Inferior parietal cortex (tissue), 1 donor: ENCODE results near the gene P2RY8.
"Not testable (repeated sequence)": the region's sequence is repeated elsewhere in the genome, so short reads cannot be mapped to it uniquely, and the experiment has no call there.

Experiments used
- DNase-seq: peaks from one replicate; pipeline ENCODE4 v3.0.0-alpha.2; 2016; ENCODE audit errors: extremely low spot score

The P2RY8 gene

DNA sequence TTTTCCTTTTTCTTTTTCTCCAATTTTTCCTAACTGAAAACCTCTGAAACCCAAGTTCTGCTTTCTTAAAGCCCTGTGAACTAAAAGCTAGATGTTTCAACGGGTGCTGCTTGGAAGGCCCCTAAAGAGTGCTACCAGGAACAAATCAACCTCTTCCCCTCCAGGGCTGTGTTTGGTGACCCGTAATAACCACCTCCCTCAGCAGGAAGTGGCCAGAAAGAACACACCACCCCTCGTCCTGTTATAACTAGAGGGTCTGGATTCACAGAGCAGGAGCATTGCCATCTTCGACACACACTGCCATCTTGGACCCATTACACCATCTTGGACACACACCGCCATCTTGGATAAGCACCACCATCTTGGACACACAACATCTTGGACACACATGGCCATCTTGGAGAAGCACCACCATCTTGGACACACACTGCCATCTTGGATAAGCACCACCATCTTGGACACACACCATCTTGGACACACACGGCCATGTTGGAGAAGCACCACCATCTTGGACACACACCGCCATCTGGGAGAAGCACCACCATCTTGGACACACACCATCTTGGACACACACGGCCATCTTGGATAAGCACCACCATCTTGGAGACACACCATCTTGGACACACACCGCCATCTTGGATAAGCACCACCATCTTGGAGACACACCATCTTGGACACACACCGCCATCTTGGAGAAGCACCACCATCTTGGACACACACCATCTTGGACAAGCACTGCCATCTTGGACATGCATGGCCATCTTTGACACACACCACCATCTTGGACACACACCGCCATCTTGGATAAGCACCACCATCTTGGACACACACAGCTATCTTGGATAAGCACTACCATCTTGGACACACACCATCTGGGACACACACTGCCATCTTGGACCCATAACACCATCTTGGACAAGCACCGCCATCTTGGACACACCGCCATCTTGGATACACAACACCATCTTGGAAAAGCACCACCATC lies 89.7 kb downstream of the P2RY8 start:
- not testable (repeated sequence) for DNase-seq

DNA sequence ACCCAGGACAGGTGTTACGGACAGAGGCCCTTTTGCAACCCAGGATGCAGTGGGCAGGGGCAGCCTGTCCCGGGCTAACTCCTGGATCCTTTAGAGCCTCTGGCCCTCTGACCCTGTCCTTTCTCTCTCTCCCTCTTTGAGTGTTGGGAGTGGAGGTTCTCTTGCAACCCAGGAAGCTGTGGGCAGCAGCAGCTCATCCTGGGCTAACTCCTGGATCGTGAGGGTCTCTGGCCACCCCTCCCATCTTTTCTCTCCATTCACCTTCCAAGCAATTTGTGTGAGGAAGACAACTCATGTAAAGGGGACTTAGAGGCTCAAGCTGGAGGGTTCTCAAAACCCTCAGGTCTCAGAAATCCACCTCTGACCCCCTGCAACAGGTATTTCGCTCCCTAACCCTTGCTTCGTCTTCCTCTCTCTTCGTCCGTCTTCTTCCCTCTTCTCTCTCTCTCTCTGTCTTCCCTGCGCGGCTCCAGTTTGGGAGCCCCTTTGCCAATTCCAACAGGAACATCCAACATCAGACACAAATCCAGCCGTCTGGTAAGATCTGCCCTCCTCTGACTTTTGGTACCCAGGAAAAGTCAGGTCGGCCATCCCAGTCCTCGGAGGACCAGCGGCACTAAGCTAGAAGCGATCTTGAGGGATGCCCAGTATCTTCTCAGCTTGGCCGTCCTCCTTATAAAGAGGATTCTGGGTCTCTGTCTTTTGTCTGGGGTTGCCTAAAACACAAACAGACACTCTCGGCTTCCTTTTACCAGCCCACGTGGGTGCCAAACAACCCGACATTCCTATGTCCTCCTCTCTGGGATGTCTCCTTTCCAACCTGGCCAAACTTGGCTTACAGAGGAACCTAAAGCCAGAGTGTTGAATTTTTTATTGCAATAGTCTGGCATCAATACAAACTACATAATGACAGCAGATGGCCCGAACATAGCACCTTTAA lies 92.2 kb downstream of the P2RY8 start:
- DNase-seq = no peak

DNA sequence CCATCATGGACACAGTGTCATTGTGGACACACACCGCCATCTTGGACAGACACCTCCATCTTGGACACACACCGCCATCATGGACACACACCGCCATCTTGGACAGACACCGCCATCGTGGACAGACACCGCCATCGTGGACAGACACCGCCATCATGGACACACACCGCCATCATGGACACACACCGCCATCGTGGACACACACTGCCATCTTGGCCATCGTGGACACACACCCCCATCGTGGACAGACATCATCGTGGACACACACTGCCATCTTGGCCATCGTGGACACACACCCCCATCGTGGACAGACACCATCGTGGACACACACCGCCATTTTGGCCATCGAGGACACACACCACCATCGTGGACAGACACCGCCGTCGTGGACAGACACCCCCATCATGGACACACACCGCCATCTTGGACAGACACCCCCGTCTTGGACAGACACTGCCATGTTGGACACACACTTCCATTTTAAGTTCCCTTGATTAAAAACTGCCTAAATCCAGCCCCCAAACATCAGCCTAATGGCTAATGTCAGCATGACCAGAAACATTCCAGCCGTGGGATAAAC lies 93.4 kb downstream of the P2RY8 start:
- no peak for DNase-seq

DNA sequence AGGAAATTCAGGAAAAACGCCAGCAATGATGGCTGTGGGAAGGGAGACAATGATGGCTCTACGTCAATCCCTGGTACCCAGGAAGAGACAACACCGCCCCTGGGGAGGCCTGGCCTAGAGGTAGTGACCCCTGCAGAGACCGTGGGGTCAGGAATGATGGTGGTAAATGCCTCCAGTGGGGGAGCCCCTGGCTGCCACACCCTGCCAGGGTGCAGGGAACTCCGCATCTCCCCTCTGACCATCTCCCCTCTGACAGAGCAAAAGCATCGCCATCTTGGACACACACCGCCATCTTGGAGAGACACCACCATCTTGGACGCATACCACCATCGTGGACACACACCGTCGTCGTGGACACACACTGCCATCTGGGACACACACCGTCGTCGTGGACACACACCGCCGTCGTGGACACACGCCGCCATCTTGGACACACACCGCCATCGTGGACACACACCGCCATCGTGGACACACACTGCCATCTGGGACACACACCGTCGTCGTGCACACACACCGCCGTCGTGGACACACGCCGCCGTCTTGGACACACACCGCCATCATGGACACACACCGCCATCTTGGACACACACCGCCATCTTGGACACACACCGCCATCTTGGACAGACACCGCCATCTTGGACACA lies 94.1 kb downstream of the P2RY8 start:
- DNase-seq = no peak

DNA sequence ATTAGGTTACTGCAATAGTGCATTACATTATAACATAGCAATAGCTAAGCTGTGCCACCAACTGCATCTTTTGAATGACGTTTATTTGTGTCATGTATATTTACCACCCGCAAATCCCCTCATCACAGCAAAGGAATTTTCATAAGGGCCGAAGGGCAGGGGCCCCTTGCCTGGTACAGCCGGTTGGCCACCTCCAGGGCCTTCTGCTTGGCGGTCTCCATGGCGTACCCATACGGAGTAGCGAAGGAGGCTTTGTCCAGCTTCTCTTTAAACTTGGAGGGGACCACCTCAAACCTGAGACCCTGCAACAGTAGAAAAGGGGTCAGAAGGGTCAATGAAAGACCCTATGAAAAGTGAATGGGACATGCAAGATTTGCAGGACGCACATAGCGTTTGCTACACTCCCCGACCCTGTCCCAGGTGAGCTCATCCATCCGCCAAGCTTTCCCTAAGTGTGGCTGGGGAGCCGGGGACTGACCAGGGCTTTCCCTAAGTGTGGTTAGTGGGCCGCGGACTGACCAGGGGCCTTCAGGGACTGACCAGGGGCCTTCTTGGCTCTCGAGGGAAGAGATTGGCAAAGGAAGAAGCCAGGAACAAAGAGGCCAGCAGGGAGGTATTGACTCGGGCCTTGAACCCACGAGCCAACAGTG lies 94.8 kb downstream of the P2RY8 start:
- no peak for DNase-seq

DNA sequence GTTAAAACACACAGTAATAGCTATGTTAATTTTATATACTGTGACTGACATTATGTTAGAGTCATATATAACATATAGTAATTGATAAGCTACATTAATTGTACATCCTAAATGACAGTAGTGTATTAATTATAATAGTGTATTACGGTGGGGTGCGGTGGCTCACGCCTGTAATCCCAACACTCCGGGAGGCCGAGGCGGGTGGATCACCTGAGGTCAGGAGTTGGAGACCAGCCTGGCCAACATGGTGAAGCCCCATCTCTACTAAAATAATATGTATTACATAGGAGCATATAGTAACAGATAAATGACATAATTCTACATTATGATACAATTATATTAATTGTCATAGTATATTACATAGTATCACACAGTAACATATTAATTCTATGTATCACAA lies 96.5 kb downstream of the P2RY8 start:
- DNase-seq = no peak

DNA sequence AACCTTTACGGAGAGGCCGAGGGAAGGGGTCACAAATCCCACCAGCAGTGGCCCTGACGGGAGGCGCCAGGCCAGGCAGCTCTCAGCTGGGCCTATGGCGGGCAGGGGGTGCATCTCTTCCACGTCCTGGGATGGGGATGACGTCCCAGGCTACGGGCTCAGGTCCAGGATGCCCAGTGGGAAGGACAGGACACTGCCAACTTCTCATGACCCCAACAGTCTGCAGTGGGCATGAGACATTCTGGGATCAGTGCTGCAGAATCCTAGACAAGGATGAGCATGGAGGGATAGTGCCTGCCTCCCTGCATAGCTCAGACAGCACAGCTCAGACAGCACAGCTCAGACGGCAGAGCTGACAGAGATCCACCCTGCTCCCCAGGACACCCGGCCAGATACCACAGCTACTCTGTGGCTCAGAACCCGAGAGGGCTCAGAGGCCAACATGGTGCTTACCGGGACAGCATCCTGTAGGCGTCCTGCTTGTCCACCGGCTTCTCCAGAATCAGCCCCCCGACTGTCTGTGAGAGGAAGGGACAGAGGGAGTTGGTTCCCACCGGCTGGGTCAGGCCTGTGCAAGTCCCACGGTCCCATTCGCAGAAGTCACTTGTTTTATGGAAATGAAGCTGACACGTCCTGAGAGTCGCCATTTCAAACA lies 101.6 kb downstream of the P2RY8 start:
- DNase-seq = no peak

DNA sequence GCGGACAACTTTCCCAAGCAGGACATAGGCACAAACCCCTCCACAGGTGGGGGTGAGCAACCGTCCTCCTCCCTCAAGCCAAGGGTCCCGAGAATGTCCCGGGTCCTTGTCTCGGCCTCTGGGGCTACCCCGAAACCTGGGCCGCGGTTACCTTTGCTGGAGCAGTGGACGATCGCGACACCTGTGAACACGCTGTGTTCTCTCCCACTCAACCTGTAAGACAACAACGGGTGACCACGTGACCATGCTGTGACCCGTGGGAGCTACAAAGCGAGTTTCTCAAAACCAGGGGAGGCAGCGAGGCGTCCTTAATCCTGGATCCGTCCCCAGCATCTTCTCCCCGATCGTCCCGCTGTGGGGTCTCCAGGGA lies 102.1 kb downstream of the P2RY8 start:
- DNase-seq = no peak

DNA sequence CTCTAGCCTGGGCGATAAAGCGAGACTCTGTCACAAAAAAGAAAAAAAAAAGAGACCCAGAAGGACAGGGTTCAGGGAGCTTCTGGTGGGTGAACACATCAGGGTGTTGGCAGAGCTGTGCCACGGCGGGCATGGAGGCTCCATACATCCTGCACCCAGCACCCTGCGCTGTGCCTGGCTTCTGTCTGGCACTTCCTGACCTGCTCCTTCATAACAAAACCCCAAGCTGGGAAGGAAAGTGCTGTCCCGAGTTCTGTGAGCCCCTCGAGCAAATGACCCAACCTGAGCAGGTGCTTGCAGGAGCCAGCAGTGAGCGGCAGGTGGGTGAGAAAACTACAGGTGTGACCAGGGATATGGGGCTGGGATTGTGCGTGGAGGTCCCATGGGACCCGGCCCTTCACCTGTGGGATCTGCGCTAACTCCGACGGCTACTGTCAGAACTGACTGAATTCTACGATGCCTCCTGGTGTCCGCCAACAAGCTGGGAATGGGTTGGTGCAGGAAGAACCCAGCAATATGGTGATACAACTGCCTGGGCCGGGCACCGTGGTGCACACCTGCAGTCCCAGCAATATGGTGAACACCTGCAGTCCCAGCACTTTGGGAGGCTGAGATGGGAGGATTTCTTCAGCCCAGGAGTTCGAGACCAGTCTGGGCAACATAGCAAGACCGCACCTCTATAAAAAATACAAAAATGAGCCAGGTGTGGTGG lies 103.2 kb downstream of the P2RY8 start:
- DNase-seq = no peak

DNA sequence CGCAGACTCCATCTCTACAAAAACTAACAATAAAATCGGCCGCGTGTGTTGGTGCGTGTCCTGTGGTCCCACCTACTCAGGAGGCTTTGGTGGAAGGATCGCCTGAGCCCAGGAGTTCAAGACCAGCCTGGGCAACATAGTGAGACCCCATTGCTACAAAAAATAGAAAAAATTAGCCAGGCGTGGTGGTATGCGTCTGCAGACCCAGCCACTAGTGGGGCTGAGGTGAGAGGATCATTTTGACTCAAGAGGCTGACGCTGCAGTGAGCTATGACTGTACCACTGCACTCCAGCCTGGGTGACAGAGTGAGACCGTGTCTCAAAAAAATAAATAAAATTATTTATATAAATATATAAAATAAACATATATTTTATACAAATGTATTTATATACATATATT lies 106.5 kb downstream of the P2RY8 start:
- DNase-seq = no peak

DNA sequence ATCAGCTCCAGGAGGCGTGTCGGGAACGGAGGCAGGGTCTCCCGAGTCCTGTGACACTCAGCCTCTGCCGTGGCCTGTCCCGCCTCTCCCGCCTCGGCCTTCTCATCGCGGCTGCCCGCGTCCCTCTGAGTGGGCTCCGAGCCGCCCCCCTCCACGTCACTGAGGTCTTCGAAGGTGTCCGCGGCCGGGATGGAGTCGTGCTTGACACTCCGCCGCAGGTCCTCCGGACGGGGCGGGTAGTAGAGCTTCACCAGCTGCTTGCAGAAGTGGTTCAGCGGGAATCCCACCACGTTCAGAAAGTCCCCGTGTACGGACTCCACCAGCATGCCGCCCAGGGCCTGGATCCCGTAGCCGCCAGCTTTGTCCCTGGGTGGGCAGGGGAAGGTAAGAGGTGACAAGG lies 109.2 kb downstream of the P2RY8 start:
- no peak for DNase-seq

DNA sequence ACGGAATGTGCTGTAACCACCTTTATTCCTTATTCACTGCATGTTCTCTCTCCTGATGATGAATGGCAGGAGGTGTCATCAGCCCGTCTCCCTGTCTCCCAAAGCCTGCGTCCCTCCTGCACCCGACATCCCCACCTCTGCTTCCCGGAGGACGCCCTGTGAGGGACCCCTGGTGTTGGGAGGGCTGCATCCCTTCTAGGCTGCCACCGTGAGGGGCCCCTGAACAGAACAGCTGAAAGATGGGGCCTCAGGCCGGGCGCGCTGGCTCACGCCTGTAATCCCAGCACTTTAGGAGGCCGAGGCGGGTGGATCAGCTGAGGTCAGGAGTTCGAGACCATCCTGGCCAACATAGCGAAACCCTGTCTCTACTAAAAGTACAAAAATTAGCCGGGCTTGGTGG lies 110.7 kb downstream of the P2RY8 start:
- DNase-seq = not testable (repeated sequence)

DNA sequence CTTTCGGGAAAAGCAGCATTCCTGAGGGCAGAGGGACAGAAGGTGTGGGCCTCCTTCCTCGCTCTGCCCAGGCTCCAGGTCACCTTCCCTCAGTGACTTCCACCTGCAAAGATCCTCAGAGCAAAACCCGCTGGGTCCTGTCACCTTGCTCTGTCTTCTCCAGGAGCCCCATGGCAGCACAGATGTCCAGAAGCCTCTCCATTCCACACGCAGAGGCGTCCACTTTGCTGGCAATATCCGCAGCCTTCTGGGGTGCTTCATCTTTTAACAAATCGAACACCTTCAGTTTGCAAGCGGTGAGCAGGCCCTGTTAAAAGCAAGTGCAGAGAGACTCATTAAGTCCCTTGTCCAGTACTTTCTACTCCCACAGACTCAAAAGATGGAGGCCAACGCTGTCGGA lies 111.6 kb downstream of the P2RY8 start:
- DNase-seq = no peak

DNA sequence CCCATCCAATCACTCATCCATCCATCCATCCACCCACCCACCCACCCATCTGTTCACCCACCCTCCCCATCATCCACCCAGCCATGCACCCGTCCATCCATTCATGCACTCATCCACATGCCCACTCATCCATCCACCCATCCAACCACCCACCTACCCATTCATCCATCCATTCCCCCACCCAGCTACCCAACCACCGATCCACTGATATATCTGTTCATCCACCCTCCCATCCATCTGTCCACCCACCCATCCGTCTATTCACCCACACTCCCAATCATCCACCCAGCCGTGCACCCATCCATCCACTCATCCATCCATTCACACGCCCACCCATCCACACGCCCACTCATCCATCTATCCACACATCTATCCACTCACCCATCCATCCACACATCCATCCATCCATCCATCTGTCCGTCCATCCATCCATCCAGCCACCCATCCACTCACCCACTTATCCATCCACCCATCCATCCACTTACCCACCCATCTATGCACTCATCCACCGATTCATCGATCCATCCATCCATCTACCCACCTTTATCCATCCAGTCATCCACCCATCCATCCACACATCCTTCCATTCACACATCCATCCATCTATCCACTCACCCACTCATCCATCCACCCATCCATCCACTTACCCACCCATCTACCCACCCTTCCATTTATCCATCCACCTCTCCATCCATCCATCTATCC lies 112.7 kb downstream of the P2RY8 start:
- no peak for DNase-seq

DNA sequence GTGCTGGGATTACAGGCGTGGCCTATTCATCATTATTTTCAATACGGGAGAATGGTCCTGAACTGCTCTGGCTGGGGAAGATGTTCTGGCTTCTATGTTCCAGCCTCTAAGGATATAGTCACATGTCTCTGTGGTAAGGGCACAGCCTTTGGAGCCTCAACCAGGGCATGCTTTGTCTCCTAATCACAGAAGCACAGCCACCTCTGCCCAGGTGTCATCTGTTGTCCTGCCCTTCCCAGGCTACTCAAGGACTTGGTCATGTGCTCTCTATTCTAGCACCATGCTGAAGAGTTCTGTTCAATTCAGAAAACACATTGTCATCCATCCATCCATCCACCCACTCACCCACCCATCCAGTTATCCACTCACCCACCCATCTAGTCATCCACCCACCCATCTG lies 113.8 kb downstream of the P2RY8 start:
- no peak for DNase-seq

DNA sequence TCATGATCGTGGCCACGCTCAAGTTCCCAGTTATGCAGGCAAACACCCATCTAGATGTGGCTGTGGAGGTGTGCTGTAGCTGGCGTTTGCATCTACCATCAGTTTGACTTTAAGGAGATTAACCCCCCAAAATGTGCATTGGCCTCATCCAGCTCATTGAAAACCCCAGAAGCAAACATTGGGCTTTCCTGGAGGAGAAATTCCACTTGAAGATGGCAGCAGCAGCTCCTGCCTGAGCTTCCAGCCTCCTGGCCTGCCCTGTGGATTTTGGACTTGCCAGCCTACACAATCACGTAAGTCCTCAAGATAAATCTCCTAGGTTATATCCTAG lies 114.9 kb downstream of the P2RY8 start:
- no peak for DNase-seq

DNA sequence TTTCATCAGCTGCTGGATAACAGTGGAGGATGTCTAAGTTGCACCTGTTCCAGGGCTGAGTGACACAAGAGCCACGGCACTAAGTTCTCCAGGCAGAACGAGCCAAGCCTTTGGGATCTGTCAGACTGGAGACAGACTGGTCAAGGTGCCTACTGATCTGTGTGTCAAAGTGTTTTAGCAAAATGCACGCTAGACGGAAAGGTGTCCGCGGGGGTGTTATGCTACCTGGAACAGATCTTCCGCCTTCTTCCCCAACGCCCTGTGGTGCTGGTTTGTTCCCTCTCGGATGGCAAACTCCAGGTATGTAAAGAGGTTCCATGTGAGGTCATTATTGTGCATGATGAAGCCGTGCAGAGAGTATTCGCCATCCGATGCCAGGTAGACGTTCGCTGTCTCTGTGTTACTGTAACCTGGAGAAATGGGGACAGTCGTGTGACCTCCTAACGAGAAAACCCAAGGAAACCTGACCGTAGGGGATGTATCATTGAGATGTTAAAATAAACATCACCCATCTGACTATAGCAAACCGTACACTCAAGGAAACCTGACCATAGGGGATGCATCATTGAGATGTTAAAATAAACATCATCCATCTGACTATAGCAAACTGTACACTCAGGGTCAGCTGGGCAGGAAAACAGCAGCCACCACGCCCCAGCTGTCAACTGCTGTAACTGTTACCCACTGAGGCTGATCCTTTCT lies 115.4 kb downstream of the P2RY8 start:
- no peak for DNase-seq

DNA sequence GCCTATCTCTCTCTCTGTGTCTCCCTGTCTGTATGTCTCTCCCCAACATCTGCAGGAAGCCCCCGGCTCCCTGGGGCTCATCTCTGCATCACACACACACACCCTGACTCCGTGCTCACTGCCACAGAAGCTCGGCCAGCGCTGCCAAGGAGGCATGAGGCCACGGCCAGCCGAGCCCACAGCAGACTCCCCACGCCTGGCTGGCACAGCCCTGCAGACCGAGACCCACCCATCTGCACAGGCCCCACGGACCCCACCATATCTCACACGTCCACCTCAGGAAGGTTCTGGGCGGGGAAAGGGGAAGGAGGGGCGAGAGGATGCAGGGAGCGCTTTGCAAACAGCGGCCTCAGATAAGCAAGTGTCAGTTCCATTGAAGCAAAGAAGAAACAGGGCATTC lies 116.6 kb downstream of the P2RY8 start:
- no peak for DNase-seq
